Hepatocyte (in vitro differentiated cells): ENCODE data around the gene TNPO3.

Source experiments
- CTCF ChIP-seq: fragments of 200-600 bp; sonication (generic); IDR thresholded peaks from 2 replicates; pipeline ENCODE4 v1.5.1; 2016; ENCODE audit warnings: antibody characterized with exemption, mild to moderate bottlenecking; ENCODE audit not compliant: poor library complexity
- EZH2 ChIP-seq: fragments of 200-600 bp; sonication (generic); IDR thresholded peaks from 2 replicates; pipeline ENCODE4 v1.6.1; 2016; ENCODE audit warnings: antibody characterized with exemption, mild to moderate bottlenecking, borderline replicate concordance

GRCh38 chr7:129098409-129099084 lies 43.6 kb upstream of the TNPO3 start:
- TF ChIP-seq CTCF, result no peak
- TF ChIP-seq EZH2, result no peak
